Measurements from ENCODE around the gene KRTAP12-2.

- TF ChIP-seq POLR2A (IDR thresholded peaks at IDR 0.05) (no peak), POLR2AphosphoS5 (IDR thresholded peaks at IDR 0.05) (no peak), EP300 (IDR thresholded peaks at IDR 0.05) (no peak)
- TF ChIP-seq, protein P1, sequence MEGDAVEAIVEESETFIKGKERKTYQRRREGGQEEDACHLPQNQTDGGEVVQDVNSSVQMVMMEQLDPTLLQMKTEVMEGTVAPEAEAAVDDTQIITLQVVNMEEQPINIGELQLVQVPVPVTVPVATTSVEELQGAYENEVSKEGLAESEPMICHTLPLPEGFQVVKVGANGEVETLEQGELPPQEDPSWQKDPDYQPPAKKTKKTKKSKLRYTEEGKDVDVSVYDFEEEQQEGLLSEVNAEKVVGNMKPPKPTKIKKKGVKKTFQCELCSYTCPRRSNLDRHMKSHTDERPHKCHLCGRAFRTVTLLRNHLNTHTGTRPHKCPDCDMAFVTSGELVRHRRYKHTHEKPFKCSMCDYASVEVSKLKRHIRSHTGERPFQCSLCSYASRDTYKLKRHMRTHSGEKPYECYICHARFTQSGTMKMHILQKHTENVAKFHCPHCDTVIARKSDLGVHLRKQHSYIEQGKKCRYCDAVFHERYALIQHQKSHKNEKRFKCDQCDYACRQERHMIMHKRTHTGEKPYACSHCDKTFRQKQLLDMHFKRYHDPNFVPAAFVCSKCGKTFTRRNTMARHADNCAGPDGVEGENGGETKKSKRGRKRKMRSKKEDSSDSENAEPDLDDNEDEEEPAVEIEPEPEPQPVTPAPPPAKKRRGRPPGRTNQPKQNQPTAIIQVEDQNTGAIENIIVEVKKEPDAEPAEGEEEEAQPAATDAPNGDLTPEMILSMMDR (IDR thresholded peaks at IDR 0.05), result no peak
Measured at GRCh38 chr21:44656868-44657267, 9.9 kb downstream of the KRTAP12-2 start.
